ENCODE results near the gene DLX2.

The DLX2 gene

DNA sequence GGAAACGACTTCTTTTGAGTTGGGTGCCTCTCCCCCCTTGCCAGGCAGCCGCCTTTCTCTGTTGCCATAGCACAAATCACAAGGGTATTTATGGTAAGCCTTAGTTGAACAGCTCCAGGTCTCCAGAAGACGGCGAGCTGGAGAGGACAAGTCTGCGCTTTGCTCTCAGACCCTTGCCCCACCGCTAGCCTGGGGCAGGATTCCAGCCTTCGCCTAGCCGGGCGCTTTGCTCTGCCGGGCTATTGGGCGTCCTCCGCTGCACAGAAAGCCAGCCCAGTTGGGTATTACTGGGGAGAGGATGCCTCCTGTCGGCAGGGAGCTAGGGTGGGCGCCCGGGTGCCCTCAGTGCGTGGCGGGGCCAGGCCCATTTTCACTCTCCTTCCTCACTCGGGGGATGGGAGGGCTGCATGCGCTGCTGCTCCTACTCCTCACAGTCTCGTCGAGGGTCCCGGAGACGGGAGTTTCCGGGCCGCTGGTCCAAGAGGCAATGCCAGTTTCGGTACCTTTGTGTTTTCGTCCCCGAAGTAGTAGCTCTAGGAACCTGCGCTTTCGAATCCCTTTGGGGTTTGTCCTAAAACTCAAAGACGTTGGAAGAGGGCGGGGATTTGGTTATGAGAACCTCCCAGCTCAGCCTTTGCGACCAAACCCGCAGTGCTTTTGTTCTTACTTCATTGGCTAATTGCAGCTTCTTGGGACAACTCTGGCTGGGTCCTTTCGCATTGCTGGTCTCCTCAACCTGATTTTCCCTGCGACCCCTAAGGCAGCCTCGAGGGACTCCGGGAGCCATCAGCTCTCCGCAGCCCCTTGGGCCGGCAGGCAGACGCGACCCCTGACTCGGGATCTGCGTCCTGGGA lies 3.6 kb upstream of the DLX2 start:
- DNase-seq = no peak

DNA sequence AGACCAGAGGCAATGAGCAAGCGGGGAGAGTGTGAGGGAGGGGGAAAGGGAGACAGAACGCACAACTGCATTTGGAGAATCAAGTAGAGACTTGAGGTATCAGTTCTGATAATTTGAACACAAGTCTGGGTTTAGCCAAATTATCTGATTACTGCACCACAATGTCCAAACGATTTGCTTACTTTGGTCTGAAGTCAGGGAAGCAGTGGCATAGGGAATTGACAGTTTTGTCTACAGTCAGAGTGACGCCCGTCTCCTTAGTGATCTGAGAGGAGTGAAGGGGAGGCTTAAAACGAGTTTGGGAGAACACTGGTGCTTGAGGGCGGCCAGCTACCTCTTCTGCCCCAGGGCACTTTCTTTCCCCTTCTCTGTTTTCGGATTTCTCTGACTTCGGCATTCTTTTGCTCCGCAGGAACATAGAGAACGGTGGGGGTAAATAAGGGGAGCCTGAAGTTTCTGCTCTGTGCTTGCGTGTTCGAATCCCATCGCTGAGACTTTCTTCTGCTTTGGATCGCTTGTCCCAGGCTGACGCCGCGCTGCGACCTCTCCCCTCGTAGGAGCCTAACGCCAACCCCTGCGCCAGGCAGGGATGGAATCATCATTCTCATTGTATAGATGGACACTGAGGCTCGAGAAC lies 2.9 kb upstream of the DLX2 start:
- DNase-seq = no peak

DNA sequence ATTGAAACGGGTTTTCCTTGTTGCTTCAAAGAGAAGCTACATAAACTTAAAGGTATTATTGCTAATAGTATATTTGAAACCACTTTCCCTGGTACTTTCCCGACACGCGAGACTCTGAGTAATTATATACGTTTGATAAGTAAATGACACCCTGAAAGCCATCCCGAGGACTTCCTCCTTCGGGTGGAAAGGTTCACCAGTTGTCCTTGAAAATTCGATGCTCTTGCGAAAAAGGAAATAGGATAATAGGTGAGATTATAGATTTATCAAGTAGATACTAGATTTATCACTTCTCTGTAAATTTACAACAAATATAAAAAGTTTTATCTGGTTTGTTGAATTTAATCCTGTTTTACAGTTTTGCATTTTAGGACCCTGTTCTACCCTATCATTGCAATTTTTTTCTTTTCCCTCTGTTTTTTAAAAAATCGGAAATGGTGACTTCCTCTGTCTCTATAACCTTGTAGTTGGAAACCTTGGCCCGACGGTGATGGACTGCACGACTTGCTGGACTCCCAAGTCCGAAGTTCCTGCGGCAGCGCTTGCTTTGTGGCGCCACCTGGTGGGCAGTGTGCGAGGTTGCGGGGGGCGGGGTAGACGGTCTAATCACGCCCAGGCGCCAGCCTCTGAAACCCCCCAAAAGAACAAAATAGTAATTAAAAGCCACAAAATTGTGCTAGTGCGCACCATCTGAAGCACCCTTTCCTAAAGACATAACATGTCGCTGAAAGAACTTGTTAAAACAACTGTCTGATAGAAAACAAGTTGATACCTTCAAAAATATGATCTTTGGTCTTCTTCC lies 972 bp upstream of the DLX2 start:
- DNase-seq = no peak

DNA sequence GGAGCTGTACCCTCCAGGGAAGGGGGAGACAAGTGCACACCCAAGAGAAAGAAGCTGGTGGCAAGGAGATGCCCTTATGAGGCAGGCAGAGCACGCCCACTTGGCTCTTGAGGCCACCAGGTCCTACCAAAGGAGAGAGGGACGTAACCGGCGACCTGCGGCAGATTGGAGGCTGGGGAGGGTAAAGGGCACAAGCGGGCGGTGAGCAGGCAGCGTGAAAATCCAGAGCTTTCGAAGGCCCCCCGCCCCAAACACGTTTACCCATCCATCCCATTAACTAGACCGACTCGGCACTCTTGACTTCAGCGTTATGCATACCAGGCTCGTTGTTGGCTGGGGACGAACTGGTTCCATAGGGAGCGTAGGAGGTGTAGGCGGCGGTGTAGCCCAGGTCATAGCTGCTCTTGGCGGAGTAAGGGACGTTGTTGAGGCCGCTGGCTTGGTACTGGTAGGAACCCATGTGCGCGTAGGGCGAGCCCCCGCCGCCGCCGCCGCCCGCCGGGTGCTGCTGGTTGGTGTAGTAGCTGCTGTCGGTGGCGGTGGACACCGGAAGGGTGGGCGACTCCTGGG lies 794 bp downstream of the DLX2 start:
- peak; percentile 76 for DNase-seq

DNA sequence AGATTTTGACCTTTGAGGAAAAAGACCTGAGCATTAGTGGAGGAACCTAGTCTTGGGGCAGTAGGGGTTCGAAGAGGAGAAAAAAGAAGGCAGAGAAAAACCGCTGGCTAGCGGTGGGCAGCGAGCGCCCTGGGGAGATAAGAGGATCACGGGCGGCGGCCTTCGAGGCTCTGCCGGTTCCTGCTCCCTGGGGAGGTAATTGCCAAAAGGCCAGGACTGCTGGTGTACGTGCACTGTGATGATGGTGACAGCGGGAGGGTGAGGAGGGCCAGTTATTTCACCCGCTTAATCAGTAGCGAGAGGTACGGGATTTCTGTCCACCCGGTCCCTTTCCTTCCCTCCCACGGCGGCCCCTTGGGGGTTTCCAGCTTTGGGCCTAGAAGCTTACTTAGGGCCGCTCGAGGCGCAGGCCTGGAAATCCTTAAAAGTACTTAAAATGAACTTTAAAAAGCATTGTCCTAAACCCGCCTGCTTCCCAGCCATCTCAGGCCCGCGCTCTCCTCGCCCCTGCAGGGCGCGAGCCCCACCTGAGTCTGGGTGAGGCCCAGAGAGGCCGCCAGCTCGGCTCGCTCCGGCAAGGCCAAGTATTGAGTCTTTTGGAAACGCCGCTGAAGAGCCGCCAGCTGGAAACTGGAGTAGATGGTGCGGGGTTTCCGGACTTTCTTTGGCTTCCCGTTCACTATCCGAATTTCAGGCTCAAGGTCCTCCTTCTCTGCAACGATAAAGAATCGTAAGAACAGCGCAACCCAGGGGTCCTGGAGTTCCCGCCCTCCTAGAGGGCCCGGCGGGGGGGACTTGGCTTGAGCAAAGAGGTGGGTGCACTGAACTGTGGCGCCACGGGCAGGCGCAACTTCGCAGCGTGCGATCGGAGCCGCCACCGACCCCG lies 1.5 kb downstream of the DLX2 start:
- DNase-seq = peak; percentile 76

DNA sequence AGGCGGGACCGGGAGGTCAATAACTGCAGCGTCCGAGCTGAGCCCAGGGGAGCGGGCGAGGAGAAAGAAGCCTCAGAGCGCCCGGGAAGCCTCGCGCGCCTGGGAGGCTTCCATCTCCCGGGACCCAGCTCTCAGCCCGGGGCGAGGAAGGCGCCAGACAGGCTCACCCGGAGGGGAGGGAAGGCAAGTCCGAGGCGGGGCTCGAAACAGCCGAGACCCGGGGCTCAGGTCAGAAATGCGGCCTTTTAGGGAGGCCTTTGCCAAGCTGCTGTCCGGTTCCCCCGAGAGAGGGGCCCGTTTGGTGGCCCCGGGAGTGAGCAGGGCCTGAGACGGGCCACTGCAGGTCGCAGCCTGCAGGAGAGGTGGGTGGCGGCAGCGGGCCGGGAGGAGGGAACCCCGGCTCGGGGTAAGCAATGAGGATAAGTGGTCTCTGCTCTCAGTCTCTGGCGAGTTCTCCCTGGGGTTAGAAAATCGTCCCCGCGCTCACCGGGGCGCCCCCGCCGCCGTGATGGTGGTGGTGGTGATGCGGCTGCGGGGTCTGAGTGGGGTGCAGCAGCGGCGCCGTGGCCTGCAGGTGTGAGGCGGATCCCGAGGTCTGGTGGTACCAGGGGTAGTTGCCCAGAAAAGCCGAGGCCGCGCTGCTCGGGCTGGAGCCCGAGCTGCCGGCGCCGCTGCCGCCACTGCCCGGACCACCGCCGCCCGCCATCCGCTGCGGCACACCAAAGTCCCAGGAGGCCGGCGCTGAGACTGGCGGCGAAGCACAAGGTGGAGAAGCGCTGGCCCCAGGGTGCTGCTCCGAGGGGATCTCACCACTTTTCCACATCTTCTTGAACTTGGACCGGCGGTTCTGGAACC lies 2.4 kb downstream of the DLX2 start:
- DNase-seq = peak; percentile 50

DNA sequence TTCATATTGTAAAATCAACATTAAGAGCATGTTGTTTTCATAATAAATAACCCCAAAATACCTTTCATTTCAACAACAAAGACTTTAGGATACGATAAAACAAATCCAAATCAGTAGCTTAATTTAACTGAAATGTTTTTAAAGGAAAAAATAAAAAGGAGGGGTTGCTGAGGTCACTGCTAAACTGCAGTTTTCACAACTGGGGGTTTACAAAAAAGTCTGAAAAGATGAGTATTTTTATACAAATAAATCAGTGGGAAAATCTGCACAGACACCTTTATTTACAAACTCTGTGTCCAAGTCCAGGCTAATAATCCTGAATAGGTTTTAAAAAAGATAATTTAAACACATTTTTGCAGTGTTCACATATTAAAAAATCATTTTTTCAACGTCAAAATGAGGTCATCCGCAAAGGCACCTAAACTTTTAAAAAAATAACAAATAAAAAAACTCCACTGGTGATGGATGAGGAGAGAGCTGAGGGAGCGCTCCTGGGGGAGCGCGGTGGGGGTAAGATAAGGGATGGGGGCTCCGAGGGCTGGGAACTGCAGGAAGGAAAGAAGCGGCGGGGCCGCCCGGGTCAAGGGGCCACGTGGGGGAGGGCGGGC lies 3.1 kb downstream of the DLX2 start:
- DNase-seq = no peak

DNA sequence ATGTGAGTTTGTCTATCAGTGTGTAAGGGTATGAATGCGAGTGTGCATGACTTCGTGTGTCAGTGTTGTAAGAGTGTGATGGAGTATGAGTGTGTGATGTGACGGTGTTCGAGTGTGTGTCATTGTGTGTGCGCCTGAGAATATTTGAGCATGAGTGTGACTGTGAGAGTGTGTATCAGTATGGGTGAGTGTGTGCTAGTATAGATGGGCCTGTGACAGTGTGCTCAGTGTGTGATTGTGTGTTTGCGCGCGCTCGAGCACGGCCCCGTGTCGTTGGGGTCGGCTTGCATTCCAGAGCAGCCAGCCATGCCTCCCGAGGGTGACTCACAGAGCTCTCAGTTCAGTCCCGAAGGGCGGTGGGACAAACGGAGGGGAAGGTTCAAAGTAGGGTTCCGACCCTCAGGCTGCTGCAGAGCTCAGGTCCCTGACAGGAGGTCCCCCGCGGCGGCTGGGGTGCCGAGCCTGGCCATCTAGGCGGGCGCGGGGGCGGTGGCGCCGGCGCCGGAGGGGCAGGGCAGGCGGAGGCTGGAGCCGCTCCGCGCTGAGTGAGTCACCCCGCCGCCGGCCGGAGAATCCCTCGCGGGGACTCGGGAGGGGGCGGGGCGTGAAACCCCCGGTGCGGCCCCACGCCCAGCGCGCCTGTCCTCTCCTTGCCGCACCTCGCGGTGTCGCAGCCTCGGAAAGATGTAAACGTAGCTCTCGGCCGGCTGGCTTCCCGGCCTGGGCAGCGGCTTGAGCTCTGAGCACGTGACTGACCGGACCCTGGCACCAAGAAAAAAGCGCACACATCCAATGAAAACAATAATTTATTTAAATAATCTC lies 3.8 kb downstream of the DLX2 start:
- peak; percentile 61 for DNase-seq

DNA sequence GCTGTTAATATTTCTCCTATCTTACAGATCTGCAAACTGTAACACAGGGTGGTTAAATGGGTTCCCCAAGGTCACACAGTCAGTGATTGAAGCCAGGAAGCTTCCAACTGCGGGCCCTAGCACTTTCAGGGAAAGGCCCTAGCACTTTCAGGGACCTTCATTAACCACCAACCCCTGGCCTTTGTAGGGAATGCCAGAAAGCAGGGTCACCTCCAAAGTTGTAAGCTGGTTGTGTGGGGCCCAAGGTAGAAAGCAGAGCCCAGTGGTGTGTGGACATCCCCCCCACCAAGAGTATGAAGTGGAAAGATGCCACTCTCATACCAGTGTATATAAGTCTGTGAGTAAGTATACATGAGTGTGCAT lies 4.4 kb downstream of the DLX2 start:
- no peak for DNase-seq

DNA sequence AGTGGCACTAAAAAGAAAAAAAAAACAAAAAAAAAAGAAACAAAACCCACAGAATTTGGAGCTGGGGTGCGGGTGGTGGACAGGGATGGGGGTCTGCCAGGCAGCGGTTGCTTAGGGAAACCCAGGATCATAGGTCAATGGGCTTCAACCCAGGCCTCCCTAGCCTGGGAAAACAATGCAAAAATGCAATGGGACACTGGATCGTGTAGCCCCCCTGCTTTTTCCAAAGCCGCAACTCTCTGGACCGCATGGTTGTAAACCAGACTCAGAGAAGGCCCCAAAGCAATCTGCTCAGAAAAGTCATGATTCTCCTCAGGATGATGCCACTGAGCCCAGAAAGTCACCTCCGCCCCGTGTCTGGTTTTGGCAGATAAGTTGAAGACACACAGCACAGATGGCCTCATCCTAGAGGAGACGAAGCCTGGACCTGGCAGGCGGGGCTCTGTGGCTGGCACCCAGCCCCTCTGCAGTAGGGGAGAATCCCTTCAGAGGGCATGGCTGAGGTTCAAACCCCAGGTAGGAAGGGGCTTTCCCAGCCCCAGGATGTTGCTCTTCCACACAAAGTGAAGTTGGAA lies 5.1 kb downstream of the DLX2 start:
- DNase-seq = peak; percentile 40

DNA sequence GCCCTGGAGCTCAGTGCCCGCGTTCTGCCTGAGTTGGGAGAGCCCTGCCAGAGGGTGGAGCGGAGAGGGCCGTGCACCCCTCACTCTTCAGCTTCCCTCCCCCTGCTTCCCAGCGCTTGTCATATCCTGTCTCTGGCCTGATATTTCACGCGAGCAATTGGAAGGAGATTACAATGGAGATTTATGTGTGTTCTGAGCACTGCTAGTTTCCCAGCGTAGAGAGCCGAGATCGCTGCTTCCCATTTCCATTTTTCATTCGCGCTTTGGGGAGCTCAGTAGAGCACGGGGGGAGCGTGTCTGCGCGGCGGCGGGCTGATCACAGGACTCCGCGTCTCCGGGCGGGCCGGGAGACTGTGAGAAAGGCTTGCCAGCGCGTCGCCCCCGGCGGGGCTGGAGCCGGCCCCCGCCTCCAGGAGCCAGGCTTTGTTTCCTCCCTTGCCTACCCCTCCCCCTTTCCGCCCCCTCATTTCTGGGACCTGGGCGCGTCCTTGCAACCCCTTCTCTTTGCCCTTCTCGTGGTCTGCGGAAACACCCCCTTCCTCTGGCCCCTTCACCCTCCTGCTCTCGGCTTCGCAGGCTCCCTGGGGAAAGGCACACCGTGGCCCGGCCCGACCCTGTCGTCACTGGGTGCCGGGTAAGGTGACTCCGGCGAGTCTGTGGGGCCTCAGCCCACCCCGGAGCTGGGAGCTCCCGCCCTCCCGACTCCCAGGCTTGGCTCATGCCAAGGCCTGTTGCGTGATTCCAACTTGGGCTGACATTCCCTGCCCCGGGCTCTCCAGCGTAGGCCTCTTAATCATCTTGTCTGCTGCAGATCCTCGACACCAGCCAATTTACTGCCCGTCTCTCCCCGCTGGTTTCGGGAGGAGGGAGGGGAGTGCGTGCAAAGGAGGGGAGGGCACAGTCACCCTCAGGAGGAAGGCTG lies 5.8 kb downstream of the DLX2 start:
- peak; percentile 65 for DNase-seq

DNA sequence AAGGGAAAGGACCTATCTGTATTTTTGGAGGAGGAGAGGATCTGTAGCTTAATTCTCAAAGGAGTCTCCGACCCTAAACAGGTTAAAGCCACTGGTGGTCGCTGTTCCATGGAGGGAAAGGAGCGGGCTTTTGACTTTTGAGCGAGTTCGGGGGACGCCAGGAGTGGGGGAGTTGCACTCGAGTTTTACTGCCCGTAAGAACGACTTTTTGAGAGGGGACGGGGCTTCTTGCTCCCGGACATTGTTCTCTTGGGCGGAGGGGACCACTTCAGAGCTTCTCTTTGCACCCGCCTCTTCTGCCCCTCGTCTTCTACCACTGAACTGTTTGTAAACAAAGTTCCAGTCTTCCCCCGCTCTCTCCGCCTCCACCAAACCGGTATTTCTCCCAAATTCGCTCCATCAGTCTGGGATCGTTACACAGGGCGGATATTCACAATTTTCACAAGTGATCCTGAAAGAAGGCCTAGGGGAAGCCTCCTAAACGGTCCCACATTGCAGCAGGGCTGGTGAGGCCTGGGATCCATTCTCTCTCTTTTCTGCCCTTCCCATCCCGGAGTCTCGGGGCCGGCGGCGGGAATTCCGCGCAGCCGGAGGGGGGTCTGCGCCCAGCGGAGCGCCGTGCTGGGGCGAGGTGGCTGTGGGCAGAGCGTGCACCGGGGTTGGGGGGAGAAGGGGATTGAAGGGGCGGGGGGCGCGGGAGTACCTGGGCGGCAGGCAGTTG lies 6.6 kb downstream of the DLX2 start:
- peak; percentile 50 for DNase-seq

DNA sequence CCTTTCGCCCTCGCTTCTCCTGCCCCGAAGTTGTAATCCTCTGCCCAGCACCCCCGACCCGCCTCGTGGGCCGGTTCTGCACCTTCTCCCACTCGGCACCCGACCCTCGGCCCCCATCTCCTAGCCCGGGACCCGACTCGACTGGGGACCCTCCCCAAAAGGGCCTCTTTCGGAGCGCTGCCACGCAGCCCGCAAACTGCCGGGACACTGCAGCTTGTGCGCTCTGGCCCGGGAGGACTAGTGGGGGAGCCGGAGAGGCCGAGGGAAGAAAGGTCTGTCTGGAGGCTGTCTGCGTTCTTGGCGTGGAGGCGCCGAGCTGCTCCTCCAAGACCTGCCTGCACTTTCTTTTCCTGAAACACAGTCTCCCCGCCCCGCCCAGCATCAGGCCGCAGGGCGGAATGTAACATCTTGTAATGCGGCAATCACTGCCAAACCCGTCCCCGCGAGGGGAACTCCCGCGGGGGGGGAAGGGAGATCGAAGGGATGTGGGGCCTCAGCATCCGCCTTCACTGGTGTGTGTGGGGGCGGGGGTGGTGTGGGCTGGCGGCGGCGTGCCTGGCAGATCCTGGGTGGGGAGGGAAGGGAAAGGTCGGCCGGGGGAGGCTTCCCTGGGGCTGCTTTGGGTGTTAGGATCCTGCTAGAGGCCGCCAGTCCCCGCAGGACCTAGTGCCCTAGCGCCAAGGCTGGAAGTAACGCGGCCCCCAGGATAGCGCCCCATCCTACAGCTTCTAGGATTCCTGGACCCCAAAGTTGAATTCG lies 7.4 kb downstream of the DLX2 start:
- DNase-seq = peak; percentile 67

DNA sequence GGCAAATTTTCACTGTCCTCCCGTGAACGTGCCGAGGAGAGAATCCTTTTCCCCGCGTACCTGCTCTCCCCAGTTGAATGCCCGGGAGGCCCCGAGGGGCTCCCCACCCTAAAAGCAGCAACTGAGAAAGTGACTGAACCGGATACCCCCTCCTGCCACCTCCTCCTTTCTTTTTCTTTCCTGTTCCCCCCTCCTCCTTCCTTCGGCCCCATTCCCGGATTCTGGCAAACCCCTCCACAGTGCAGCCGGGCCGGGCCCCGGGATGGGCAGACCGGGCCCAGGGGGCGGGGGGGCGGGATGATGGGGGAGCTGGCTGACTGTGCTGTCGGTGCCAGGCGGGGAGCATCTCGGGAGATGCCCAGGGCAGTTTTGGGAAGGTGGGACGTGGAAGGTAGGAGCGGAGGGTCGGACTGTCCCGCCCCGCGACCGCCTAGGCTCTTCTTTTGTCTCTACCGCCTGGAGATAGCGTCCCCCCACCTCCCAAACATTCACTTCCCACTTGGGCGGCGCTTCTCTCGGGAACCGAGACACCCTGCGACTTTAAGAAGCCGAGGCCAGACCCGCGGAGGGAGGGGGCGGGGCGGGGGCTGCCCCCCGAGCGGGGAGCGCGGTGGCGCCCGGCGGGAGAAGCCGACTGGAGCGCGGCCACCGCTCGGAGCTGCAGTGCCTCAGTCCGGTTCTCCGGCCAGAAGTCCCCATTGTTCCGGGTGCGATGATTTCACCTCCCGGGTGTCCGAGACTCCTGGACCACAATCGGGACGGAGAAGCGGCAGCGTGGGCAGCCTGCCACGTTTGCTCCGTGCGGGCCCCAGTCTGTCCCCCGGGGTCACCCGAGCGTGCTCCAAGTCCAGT lies 8.2 kb downstream of the DLX2 start:
- DNase-seq = peak; percentile 59

DNA sequence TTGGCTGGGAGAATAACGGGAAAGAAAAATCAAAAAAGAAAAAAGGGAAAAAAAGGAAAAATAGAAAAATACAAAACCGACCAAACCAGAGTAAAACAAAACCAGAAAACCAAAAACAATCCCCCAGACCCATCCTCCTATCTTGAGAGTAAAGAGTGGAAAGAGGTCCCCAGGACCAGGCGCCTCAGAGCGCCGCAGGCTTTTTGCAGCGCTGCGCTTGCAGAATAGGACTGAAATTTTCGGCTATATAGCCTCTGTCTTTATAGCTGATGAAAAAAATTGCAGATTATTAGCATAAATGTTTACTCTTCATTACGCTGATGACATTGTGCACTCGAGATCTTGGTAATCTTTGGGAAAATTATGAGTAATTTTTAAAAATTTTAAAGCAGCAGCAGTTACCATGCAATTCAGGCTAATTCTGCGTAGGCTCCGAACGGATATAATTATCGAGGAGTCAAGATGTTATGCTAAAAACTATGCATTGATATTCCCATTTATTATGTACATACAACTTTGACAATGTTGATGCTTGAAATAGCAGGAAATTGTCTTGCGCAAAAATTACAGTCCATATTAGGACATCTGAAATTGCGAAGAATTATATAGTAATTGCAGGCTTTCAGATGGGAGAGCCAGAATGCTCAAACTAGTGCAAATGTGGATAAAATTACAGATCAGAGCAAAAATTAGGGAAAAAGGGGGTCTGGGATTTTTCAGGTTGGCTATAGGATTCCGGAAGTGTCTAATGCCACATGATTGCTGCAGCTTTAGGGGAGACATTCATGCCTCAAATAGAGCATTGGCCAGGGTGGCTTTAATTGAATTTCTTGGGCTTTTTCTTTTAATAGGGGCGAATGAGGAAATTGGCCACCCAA lies 9.0 kb downstream of the DLX2 start:
- DNase-seq = peak; percentile 29

Measured in NCI-H69 (cell line).